Measurements from ENCODE around the gene GNAI3.

- TF ChIP-seq POLR2A (IDR thresholded peaks at IDR 0.05; ENCODE audit: low read length) (no peak), GATA1 (IDR thresholded peaks at IDR 0.05; ENCODE audit: low read depth, low read length) (no peak)
Measured at GRCh38 chr1:109658533-109659042, 110.2 kb downstream of the GNAI3 start.
